ENCODE measurements around the gene KCNQ1. TPM values are rescaled to one million over a fixed set of nuclear protein-coding genes. Genes with fewer than 3 reads are reported as not detected.

KCNQ1 gene
- total and polyA plus RNA-seq, 2 donors (not counting 3 experiments of a cell fraction or from before 2014, with no cell fraction given) = 0.07 to 0.09 TPM

GRCh38 chr11:2794968-2795322, 350.1 kb downstream of the KCNQ1 start:
- no peak overlapping the region for H3K9ac ChIP-seq (replicated peaks; ENCODE audit: extremely low read depth, insufficient read depth, low read length)
- DNase-seq (ENCODE audit: low read depth, low spot score) (no peak), FAIRE-seq (no peak)
- no peak overlapping the region for H3K4me2 ChIP-seq (ENCODE audit: insufficient read depth, low read length)
- H4K20me1 ChIP-seq (replicated peaks; ENCODE audit: control insufficient read depth, extremely low read depth, insufficient read depth, low read length) = no peaks in the 10 kb centered on the region
- dilution Hi-C loops (cut with MboI; ENCODE audit: extremely low pct_ligation_motif_present, low sequenced_read_pairs) (no loop called here), intact Hi-C loops (cut with micrococcal nuclease) (no loop called here)
- no peak overlapping the region for H3K4me3 ChIP-seq (replicated peaks in 1 of 3; ENCODE audit: insufficient read depth in 1 of 3, low read depth in 1 of 3, low read length in 3 of 3)
- no peak overlapping the region for H3K27ac ChIP-seq (ENCODE audit: insufficient read depth, low read depth, low read length)
- H3K9me3 ChIP-seq (replicated peaks; ENCODE audit: control insufficient read depth, insufficient read depth, low read length) = no peaks in the 10 kb centered on the region
- no peaks in the 10 kb centered on the region for H3K4me1 ChIP-seq (ENCODE audit: control insufficient read depth, extremely low read depth, insufficient read depth, low read length)
- H3K27me3 ChIP-seq (ENCODE audit: control insufficient read depth in 2 of 2, insufficient read depth in 2 of 2, low read length in 2 of 2) = peaks cover 0 to 7% of the 10 kb centered on the region in 2 experiments
- no peaks in the 10 kb centered on the region for H3K79me2 ChIP-seq (ENCODE audit: control insufficient read depth, insufficient read depth, low read length)
- ChIA-PET POLR2A (no interaction called here), CTCF (no interaction called here)
- BruUV-seq (replicated peaks) = no TSS peak
- H3K36me3 ChIP-seq (ENCODE audit: control insufficient read depth in 2 of 2, extremely low read depth in 1 of 2, insufficient read depth in 2 of 2, low read length in 2 of 2) = no peaks in the 10 kb centered on the region
- no peak overlapping the region for H2AFZ ChIP-seq (ENCODE audit: low read depth, low read length)
- TF ChIP-seq POLR2AphosphoS5 (IDR thresholded peaks at IDR 0.05; ENCODE audit: insufficient read depth, low read depth, low read length) = no peak
- TF ChIP-seq POLR2A (IDR thresholded peaks at IDR 0.05; ENCODE audit: low read depth, low read length) = no peak
- no peak for TF ChIP-seq MAX (IDR thresholded peaks at IDR 0.05; ENCODE audit: insufficient read depth, insufficient read length)
- no peak for TF ChIP-seq GATA2 (IDR thresholded peaks at IDR 0.05; ENCODE audit: insufficient read depth, insufficient read length, low read depth, low read length)
- TF ChIP-seq MYC (IDR thresholded peaks at IDR 0.05; ENCODE audit: low read depth, low read length) = no peak
- no peak for TF ChIP-seq FOS (IDR thresholded peaks at IDR 0.05; ENCODE audit: borderline replicate concordance, insufficient read depth, low read length)
- no peak for TF ChIP-seq CTCF (IDR thresholded peaks at IDR 0.05; ENCODE audit: extremely low read depth in 1 of 2, insufficient read depth in 1 of 2, low read depth in 1 of 2, low read length in 2 of 2)
- no peak for TF ChIP-seq JUN (IDR thresholded peaks at IDR 0.05; ENCODE audit: borderline replicate concordance, insufficient read depth, insufficient read length, low read depth)
- no peak for TF ChIP-seq EZH2 (IDR thresholded peaks at IDR 0.05; ENCODE audit: borderline replicate concordance, low read depth, low read length, severe bottlenecking)
- H3K9me1 ChIP-seq (replicated peaks; ENCODE audit: control insufficient read depth, extremely low read depth, insufficient read depth, low read length) = no peaks in the 10 kb centered on the region
